ENCODE data around the gene SLC45A1.
"Not testable (repeated sequence)": the region's sequence is repeated elsewhere in the genome, so short reads cannot be mapped to it uniquely, and the experiment has no call there.

SLC45A1 gene

DNA sequence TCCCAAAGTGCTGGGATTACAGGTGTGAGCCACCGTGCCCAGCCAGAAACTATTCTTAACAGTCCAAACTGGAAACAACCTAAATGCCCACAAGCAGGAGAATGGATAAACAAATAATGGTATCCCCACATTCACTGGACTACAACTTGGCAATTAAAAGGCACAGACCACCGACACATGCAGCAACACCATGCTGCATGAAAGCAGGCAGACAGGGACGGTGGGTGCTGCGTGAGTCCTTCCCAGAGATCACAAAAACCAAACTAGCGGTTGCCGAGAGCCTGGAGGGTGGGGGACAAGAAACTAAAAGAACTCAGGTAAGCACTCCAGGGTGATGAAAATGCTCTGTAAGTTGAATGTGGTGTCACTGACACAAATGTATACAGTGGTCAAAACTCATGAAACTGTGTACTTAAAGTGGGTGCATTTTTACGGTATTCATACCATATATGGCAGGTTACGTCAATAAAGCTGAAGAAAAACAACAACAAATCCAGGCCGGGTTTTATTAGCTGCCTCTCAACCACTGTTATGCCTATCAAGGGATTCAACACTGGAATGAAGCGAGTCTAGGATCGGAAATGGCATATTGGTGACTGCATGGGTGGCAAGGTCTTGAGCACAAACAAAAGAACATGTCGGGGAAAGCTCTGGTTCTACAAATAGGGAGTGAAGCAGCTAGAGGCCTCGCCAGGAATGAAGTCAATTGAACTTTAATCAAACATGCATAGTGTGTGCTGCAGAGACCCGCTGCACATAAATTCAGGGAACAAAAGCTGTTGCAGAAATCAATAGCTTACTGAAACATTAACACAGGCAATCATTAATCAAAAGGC is 52.4 kb downstream of the SLC45A1 start:
- DNase-seq, result no peak

DNA sequence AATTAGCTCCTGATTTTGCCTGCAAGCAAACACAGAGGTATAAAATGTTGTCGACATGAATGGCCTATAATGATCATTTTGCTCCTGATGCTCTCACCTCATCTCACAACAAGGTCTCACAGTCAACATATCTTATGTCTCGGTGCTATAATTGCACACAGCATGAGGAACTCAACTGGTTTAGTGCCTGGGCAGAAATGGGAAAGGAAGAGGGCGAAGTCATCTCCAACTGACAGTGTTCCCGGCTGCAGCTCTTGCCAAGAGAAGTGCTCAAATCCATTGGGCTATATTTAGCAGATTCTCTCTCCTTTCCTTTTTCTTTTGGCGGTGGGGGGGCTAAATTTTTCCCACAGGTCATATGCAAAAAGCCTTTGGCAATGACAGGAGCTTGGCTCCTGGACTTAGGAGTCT is 53.0 kb downstream of the SLC45A1 start:
- DNase-seq, result no peak

DNA sequence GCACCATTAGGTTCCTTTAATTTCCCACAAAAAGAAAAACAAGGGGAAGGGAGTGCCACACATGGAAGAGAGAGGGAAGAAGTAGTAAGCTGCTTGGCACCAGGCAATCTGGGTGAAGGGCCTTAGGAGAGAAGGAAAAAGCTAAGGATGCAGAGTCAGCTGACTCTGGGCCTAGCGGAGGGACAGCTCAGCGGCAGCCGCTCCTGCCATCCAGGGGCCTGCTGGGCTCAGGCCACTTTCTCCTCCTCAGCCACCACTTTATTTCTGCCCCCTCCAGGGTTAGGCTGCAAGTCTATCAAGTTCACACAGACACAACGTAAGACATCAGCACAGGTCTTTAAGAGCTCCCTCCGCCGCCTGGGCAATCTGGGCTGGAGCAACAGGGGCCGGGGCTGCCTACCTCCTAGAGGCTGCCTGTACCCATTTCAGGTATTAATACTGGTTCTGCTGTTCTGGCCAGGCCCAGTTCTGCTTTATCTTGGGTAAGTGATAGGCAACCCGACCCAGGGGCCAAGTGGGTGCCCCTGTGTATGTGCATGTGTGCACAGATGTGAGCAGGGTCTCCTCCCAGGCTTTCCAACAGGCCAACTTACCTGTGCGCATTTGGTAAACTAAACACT is 53.6 kb downstream of the SLC45A1 start:
- DNase-seq, result no peak

DNA sequence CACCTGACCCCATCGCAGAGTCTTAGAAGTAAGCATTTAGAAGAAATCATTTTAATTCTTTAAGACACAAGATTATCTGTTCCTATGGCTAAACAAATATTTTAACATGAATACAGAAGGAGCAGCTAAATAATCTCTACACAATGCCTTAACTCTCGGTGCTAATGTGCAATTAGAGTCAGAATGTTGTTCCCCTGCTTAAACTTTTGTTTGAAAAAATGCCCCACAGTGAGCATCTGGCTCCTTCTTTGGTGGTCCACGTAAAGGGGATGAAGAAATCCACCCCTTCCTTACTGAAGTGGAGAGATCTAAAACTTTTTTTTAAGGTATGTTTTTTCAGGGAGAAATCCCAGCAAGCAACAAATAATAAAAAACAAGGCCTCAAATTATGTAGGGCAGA is 55.2 kb downstream of the SLC45A1 start:
- DNase-seq, result no peak

DNA sequence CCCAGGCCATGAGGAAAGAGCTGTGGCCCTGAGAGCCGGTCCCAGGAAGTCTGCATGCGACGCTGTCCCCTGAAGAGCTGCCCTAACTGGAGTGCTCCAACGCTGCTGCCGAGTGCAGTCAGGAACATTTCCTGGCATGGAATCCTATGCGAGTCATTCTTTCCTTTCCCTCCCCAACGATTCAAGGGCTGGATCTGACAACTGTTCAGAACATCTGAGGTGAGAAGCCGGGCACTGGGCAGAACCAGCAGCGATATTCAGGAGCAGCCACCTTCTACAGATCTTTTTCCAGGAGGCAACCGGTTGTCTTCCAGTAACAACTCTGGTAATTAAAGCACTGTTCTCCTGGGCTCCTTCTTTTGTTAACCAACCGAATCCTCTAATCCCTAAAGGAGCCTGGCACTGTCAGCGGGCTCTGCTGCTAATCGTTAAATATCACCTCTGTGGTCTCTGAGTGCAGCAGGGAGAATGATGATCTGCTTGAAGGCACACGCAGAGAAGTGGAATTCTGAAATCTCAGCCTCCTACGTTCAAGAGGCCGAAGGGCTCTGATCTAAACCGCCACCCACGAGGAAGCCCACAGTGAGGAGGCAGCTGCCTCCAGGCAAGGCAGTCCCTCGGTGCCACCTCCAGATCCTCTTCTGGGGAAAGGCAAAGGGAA is 55.8 kb downstream of the SLC45A1 start:
- no peak for DNase-seq

DNA sequence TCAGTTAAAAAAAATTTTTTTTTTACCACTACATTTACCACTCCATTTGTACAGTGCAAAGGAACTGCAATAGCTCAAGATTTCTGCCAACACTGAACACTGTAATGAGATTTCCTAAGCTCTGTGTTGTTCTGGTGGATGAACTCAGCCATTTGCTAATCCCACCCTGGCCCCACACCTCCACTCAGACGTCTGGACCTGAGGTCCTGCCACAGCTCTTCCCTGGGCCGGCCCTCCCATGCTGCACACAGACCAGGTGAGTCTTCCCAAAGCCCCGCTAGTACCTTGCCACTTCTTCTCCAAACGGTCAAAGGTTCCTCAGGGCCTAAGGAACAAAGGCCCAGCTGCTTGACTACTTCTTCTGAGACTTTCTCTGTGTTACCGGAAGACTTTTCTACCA is 56.4 kb downstream of the SLC45A1 start:
- no peak for DNase-seq

DNA sequence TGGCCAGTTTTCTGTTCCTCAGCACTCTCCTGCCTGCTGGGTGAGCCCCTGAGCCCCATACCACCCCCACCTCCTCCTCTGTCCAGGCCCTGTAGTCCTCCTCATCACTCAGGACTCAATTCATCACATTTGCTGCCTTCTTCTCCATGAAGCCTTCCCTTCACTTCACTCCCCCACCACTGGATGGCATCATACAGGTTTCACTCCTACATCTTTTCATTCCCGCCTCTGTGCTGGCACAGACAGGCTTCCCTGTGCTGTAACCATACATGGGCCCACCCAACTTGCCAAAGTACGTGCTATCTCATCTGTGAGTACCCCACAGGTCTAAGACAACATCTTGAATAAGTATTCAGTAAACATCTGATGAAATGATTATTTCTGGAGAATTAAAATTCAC is 56.9 kb downstream of the SLC45A1 start:
- no peak for DNase-seq

DNA sequence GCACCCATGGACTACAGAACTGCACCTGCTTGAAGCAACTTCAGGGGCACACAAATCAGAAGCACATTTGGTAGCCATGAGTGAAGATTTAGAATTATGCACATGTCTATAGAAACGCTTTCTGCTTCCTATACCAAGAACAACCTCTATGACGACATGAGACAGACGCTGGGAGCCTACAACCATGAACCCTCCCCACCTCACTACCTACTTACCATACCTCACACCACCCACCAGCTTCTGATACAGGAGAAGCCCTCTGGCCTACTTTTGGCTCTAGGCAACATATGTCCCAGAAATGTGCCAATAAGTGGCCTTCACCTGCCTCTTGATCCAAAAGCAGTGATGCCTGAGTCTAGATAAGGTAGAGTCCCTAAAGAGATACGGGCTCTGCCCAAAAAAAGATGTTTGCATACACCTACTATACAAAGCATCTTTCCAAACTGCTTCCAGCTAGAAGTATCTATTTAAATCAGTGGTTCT is 58.5 kb downstream of the SLC45A1 start:
- no peak for DNase-seq

DNA sequence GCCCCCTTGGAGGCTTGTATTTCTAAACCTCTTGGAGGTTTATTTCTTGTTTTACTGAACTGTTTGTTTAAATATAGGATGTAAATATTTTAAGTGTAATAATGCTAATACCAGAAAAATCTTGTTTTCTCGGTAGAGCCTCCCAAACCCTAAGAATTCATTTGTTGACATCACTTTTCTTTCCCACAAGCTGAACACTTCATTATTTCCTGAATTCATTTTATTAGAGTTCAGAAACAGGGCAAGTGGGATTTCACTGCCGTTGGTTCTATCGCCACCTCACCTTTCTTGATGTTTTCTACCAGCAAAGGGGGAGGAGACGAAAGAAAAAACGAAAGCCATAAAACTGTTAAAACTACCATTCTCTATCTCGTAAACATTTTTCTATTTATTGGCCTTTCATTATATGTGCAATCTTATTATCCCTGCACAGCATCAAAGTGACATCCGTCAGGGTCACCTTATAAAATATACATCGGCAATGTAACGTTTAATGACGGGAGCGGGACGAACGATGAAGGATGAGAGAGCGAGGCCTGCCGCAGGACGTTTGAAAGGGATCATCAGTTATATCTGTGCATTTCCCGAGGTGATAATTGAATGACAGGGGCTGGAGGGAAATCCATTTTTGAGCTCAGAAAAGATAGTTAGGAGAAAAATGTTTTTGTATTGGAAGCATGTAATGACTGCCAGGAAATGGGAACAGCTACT is 59.5 kb downstream of the SLC45A1 start:
- DNase-seq, result no peak

DNA sequence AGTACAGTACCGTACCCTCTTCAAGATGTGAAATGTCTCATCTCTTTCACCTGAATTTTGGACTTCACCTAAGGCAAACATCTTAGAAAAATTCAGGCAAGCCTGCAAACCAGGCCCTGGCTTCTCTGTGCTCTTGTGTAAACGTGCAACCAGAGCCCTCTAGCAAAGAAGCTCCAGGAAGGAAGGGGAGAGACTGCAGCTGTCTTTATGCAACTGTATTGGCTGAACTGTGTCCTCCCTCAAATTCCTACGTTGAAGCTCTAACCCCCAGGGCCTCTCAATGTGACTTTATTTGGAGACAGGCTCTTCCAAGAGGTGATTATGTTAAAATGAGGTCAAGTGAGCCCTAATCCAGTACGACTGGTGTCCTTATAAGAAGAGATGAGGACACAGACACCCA is 60.3 kb downstream of the SLC45A1 start:
- no peak for DNase-seq

DNA sequence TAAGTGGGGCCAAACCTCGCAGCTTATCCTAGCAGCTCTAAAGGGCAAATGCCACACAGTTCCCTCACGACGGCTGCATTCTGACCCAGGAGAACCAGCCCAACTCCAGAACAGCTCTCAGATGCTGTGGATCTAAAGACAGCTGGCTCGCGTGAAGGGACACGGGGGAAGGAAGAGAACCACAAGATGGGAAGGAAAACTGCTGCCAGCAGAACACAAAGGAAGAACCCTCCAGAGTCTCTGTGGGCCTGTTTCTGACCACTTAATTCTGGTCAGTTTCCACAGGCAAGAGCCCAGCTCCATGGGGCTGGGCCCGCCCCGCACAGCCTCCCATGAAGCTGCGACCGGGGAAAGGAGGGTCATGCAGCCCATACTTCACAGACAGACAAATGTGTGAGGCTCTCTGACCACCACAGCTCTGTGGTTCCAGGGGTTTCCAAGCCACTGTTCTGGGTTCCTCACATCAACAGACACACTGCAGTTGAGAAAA is 61.1 kb downstream of the SLC45A1 start:
- no peak for DNase-seq

DNA sequence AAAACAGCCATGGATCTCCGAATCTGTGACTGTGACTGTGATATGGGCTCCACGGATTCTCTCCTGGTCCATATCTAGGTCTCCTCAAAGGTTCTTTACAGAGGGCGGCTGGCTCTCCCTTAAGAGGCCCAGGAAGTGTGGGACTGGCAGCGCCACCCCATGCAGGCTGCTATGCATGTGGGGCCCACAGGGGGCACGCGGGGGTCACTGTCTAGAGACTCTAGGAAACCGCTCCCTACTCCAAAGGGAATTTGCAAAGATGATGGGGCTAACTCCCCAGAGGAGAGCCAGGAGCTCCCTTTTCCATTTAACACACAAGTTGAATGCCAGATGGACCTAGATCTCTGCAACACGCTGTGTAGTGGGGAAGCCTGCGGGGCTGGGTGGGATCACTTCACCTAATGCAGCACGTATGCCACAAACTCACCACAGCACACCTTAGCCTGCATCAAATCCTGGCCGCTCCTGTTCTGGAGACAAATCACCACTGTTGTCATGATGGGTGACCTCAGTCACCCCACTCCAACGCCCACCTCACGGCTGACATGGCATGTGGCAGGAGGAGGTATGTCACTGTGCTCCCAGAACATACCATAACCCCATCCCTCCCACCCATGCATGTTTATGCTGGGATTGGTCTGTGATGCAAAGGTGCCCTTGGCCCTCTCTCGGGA is 61.7 kb downstream of the SLC45A1 start:
- DNase-seq, result no peak

DNA sequence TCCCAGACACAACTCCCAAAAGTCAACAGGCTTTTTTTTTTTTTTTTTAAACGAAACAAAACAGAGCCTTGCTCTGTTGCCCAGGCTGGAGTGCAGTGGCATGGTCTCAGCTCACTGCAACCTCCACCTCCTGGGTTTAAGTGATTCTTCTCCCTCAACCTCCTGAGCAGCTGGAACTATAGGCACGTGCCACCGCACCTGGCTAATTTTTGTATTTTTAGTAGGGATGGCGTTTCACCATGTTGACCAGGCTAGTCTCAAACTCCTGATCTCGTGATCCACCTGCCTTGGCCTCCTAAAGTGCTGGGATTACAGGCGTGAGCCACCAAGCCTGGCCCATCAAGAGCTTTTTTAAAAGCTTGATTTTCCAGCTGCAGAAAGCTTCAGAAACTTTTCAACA is 62.4 kb downstream of the SLC45A1 start:
- DNase-seq, result not testable (repeated sequence)

DNA sequence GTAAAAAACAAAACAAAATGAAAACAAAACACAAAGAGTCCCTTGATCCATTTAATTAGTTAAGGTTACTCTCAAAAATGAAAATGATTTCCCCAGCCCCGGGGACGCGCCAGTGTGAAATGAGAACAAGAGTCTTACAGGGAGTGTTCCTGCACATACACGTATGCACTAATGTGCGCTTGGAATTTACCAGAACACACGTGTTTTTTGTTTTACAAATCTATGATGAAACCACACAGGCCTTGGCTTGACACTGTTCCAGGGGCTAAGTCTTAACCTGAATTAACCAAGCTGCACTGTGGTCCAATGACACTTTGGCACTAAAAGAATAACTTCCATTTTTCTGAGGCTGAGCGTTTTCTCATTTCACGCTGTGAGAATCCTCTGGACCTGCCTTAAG is 63.7 kb downstream of the SLC45A1 start:
- DNase-seq, result no peak

DNA sequence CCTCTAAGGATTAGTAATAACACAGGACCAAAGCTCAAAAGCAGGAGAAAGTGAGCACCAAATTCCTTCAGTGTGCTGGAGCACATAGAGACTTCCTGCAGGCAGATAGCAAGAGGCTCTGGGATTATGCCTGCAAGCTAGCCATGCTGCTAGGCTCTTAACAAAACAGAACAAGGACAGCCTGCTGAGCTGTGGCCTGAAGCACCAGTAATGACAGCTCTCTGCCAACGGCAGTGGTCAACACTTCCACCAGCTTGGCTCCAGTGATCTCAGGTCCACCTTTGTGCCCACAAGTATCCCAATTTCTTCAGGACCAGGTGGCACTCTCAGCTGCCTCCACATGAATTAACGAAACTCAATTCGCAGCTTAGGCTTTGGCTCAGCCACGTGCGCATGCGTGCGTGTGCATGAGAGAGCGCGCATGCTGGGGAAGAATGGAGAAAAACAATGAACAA is 64.2 kb downstream of the SLC45A1 start:
- no peak for DNase-seq

DNA sequence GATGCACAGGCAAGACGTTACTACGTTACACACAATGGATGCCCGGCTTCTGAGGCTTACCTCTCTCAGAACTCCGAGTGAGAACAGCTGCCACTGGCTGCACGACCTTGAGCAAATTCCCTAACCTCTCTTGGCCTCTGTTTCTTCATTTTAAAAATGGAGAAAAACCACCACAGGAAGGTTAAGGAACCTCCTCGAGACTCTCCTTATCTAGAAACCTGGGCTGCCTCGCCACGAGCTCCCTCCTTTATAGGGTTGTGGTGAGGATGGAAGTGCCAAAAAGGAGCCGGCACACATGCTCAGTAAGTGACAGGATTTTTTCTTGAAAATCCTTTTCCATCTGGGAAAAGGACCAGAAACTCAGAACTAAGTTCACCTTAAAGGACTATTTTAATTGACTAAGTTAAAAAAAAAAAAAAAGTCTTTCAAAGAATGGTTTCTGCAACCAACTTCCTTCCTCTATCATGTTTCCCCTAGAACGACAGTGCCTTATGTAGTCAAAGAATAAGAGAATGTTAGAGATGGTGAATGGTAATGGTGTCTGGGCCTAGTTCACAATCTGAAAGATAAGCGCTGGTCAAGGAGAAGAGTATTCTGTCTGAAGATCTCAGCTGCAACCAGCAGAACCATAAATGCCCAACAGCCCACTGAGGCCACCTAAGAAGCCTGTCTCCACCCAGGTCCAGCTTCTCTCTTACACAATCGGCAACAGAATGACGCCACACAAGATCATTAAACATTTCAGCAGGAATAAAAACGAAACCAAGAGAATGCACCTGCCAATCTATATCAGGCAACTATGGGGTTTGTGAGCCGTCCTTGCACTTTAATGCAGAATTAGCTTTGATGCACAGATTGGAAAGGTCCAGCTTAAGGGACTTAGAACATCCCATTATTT is 64.9 kb downstream of the SLC45A1 start:
- DNase-seq, result no peak

DNA sequence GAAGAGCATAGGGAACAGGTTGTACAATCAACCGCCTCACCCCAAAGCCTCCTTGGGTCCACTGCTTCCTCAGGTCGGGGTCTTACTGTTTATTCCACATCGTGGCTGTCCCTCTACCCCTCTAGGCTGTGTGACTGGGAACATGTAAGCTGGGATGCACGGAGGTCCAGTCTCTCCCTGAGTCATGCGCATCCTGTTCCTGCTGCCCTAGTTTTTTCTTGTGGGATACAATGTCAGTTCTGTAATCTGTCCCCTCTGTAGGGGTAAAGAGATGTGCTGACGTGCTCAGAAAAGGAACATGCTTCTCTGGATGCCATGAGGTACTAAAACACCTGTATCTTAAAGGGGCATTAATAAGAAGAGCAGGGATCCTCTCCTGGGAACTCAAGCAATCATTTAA is 66.2 kb downstream of the SLC45A1 start:
- no peak for DNase-seq

DNA sequence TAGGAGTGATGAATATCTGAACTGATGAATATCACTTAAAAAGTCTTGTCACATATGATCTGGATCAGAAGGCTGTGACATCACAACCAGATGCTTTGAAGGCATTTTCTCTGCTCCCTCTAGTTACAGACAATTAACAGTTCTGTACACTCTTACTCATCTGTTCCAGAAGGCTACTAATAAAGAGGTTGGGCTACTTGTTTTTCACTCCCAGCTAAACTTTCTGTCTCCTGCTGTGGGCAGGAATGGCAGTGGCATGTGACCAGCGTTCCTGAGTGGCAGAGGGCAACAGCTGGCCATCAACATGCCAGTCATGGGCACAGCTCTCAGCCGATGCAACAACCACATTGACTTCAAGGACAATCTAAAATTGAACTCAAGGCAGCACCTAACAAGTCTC is 66.7 kb downstream of the SLC45A1 start:
- DNase-seq, result no peak

DNA sequence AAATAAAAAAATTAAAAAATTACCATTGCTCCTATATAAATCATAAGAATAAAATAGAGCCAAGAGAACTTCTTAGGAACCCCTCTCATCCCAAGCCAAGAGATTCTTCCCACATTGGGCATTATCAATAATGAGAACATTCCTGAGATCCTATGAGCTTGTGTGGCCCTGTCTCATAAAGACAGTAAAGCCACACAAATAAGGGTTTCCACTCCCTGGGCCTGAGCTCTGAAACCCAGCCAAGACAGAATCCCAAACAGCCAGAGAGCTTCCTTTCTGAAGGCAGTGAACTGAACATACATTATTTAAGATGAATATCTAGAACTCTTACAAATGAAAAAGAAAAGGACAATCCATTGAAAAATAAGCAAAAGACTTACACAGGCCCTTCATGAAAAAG is 68.3 kb downstream of the SLC45A1 start:
- DNase-seq, result no peak

DNA sequence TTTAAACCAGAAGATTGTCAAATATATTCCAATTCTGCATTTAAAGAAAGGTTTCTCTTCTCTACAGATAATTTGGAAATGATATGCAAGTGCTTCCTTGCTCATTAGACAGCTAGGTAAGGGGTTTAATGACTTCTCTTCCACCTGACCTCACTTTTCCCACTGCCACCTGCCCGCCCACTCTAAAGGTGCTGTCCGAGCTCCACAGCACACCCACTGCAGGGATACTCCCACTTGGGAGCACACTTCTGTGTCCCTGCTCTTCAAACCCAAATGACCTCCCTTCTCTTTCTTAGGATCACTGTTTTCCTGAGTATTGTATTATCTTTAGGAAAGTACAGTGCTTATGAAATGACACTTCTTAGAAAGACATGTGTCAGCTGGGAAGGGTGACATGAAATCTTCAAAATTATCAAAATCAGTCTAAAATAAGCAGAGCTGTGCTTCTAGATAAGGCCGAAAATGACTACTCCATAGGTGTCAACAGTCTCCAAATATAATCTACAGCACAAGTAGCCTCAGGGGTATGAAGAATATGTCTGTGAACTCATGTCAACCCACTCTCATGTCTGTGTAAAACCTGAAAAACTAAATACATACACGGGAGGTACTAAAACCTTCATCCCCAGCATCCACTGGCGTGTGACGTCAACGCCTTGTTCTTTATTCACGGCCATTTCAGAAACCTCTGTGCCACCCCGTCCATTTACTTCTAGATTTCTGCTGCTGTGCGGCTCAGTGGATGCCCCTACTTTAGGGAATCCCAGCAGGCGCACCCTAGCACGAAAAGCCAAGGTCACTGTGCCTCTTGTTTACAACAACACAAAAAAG is 71.0 kb downstream of the SLC45A1 start:
- no peak for DNase-seq

Measured in right kidney (tissue), 1 donor.